ENCODE results near the gene FADS2. TPM values are rescaled to one million over a fixed set of nuclear protein-coding genes. Genes with fewer than 3 reads are reported as not detected.

The FADS2 gene
- total and polyA plus RNA-seq, 2 experiments from 2014 or later = 124 to 392 TPM

DNA sequence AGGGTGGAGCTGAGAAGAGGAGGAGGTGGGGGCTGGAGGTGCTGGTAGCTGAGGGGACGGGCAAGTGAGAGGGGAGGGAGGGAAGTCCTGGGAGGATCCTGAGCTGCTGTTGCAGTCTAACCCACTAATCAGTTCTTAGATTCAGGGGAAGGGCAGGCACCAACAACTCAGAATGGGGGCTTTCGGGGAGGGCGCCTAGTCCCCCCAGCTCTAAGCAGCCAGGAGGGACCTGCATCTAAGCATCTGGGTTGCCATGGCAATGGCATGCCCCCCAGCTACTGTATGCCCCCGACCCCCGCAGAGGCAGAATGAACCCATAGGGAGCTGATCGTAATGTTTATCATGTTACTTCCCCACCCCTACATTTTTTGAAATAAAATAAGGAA lies 38.9 kb downstream of the FADS2 start (continued):
- TF ChIP-seq, protein P1, sequence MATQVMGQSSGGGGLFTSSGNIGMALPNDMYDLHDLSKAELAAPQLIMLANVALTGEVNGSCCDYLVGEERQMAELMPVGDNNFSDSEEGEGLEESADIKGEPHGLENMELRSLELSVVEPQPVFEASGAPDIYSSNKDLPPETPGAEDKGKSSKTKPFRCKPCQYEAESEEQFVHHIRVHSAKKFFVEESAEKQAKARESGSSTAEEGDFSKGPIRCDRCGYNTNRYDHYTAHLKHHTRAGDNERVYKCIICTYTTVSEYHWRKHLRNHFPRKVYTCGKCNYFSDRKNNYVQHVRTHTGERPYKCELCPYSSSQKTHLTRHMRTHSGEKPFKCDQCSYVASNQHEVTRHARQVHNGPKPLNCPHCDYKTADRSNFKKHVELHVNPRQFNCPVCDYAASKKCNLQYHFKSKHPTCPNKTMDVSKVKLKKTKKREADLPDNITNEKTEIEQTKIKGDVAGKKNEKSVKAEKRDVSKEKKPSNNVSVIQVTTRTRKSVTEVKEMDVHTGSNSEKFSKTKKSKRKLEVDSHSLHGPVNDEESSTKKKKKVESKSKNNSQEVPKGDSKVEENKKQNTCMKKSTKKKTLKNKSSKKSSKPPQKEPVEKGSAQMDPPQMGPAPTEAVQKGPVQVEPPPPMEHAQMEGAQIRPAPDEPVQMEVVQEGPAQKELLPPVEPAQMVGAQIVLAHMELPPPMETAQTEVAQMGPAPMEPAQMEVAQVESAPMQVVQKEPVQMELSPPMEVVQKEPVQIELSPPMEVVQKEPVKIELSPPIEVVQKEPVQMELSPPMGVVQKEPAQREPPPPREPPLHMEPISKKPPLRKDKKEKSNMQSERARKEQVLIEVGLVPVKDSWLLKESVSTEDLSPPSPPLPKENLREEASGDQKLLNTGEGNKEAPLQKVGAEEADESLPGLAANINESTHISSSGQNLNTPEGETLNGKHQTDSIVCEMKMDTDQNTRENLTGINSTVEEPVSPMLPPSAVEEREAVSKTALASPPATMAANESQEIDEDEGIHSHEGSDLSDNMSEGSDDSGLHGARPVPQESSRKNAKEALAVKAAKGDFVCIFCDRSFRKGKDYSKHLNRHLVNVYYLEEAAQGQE (IDR thresholded peaks at IDR 0.05; ENCODE audit: unreplicated experiment) = no peak
- no peak for TF ChIP-seq EZH2 (IDR thresholded peaks at IDR 0.05; ENCODE audit: low read depth, unreplicated experiment)

DNA sequence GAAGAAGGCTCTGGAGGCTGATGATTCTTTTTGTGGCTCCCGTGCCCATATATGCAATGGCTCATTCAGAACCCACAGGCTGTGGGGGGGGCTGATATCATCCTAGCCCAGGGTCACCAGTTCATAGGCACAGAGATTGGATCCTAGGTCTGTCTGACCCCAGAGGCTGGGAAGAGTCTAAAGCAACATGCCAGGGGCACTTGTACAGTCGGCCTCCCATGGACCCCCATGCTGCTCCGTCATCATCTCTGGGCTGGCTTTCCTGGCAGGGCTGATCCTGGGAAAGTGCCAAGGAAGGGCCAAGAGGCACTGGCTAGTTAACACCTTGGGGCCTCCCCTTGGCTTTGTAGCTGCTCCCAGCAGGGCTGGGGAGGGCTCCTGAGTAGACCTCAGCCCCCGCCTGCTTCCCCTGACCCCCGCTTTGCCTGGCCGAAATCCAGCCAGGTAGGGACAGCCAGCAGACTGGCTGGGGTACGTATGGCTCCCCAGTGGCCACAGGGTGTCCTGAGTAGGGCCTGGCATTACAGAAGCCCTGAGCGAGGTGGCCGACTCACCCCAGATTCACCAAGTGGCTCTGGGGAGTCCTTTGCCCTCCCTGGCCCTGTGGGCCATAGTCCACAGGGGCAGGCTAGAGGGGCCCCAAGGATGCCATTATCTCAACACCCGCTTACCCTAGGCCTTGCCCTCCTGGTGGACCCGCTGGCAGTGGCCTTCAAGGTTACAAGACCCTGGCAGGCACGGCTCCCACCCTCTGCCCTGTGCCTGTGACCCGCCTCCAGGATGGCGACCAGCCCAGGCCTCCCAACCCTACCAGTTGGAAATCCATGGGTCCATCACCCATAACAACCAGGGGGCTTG lies 40.7 kb downstream of the FADS2 start:
- no peak overlapping the region for H3K4me3 Mint-ChIP-seq

DNA sequence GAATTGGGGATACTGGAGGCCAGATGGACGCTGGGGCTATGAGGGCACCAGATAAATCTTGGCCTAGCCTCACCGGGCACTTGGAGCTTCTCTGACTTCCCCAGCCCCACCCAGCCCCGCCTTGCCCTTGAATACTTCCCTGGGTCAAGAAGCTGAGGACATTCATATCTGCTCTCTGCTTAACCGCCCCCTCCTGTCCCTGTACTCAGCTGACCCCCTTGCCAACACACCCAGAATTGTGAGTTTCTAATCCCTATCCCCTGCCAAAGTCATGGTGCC lies 41.3 kb downstream of the FADS2 start:
- H3K36me3 Mint-ChIP-seq (ENCODE audit: low read depth) = peaks cover 17% of the 10 kb centered on the region
- ATAC-seq (no peak), DNase-seq (ENCODE audit: low spot score) (no peak)
- no peaks in the 10 kb centered on the region for H4K20me1 ChIP-seq (replicated peaks; ENCODE audit: insufficient read depth)
- H3K9me2 ChIP-seq (ENCODE audit: insufficient read depth) = no peaks in the 10 kb centered on the region
- H3F3A ChIP-seq (replicated peaks; ENCODE audit: low read depth) = peaks cover 17% of the 10 kb centered on the region; the same call in 1 of the 2 replicates
- no peaks in the 10 kb centered on the region for H3K79me2 ChIP-seq (replicated peaks; ENCODE audit: insufficient read depth)
- no peak overlapping the region for H3K27ac Mint-ChIP-seq
- H3K9me3 Mint-ChIP-seq = no peaks in the 10 kb centered on the region; the same call in 2 of the 3 replicates
- H3K27me3 Mint-ChIP-seq (ENCODE audit: insufficient read depth, low read depth, poor library complexity) = peaks cover 19% of the 10 kb centered on the region
- H3K4me3 ChIP-seq = no peak overlapping the region
- no peak overlapping the region for H3K4me2 ChIP-seq
- H3K27me3 ChIP-seq (ENCODE audit: insufficient read depth) = no peaks in the 10 kb centered on the region
- peaks cover 11% of the 10 kb centered on the region for H3K4me1 ChIP-seq (ENCODE audit: insufficient read depth)
- peaks cover 24% of the 10 kb centered on the region for H3K4me1 Mint-ChIP-seq
- H2AFZ ChIP-seq = no peak overlapping the region
- H3K27ac ChIP-seq (ENCODE audit: low read depth) = no peak overlapping the region
- H3K4me3 Mint-ChIP-seq = no peak overlapping the region
- H3K36me3 ChIP-seq (ENCODE audit: insufficient read depth) = peaks cover 8% of the 10 kb centered on the region; the same call in 1 of the 2 replicates
- TF ChIP-seq POLR2AphosphoS5 (IDR thresholded peaks at IDR 0.05; ENCODE audit: low read depth) (no peak), NANOG (IDR thresholded peaks at IDR 0.05; ENCODE audit: borderline replicate concordance) (no peak)
- TF ChIP-seq, protein P1 (IDR thresholded peaks at IDR 0.05; ENCODE audit: unreplicated experiment) = no peak
- TF ChIP-seq, protein P2, sequence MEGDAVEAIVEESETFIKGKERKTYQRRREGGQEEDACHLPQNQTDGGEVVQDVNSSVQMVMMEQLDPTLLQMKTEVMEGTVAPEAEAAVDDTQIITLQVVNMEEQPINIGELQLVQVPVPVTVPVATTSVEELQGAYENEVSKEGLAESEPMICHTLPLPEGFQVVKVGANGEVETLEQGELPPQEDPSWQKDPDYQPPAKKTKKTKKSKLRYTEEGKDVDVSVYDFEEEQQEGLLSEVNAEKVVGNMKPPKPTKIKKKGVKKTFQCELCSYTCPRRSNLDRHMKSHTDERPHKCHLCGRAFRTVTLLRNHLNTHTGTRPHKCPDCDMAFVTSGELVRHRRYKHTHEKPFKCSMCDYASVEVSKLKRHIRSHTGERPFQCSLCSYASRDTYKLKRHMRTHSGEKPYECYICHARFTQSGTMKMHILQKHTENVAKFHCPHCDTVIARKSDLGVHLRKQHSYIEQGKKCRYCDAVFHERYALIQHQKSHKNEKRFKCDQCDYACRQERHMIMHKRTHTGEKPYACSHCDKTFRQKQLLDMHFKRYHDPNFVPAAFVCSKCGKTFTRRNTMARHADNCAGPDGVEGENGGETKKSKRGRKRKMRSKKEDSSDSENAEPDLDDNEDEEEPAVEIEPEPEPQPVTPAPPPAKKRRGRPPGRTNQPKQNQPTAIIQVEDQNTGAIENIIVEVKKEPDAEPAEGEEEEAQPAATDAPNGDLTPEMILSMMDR (conservative IDR thresholded peaks at IDR 0.05; ENCODE audit: low read depth in 2 of 2) = no peak

More for the DNA sequence above, 40.7 kb downstream of the FADS2 start:
- no peak; the same call in 2 of the 3 replicates for ATAC-seq
- peaks cover 11% of the 10 kb centered on the region for H3K4me1 ChIP-seq (ENCODE audit: insufficient read depth)
- H3K27ac ChIP-seq (ENCODE audit: low read depth) = no peak overlapping the region
- peaks cover 20% of the 10 kb centered on the region for H3K36me3 Mint-ChIP-seq (ENCODE audit: low read depth)
- H3K9me2 ChIP-seq (ENCODE audit: insufficient read depth) = no peaks in the 10 kb centered on the region
- no peak for DNase-seq (ENCODE audit: low spot score)
- H3K79me2 ChIP-seq (replicated peaks; ENCODE audit: insufficient read depth) = no peaks in the 10 kb centered on the region
- H3K27me3 ChIP-seq (ENCODE audit: insufficient read depth) = no peaks in the 10 kb centered on the region
- peaks cover 19% of the 10 kb centered on the region for H3K27me3 Mint-ChIP-seq (ENCODE audit: insufficient read depth, low read depth, poor library complexity)
- H3F3A ChIP-seq (replicated peaks; ENCODE audit: low read depth) = peaks cover 17% of the 10 kb centered on the region; the same call in 1 of the 2 replicates
- no peak overlapping the region for H3K4me3 ChIP-seq
- H3K36me3 ChIP-seq (ENCODE audit: insufficient read depth) = peaks cover 9% of the 10 kb centered on the region; the same call in 1 of the 2 replicates
- TF ChIP-seq, protein P2 (conservative IDR thresholded peaks at IDR 0.05; ENCODE audit: low read depth in 2 of 2) = no peak
- TF ChIP-seq POLR2AphosphoS5 (IDR thresholded peaks at IDR 0.05; ENCODE audit: low read depth) = 0 out of 2 replicates have a peak, but pooled peaks have one; percentile 31
- H3K4me1 Mint-ChIP-seq = peaks cover 22% of the 10 kb centered on the region
- H4K20me1 ChIP-seq (replicated peaks; ENCODE audit: insufficient read depth) = no peaks in the 10 kb centered on the region
- no peak overlapping the region for H3K27ac Mint-ChIP-seq
- no peaks in the 10 kb centered on the region; the same call in 2 of the 3 replicates for H3K9me3 Mint-ChIP-seq
- no peak overlapping the region for H3K4me2 ChIP-seq
- H2AFZ ChIP-seq = no peak overlapping the region
